GM19455 (cell line): ENCODE measurements around the gene OR4D2.
"Not testable (repeated sequence)": the region's sequence is repeated elsewhere in the genome, so short reads cannot be mapped to it uniquely, and the experiment has no call there.

Experiments
- ATAC-seq: cut with Tn5 transposase; IDR thresholded peaks from one replicate; pipeline ENCODE4 v1.9.1; 2021; ENCODE audit not compliant: unreplicated experiment

Gene OR4D2

GRCh38 chr17:58166682-58167081, at the start of gene OR4D2:
Gene OR4D2 (plus strand): TSS chr17:58166982. CDS start chr17:58169656, 2,674 bp downstream.
- no peak for ATAC-seq

GRCh38 chr17:58117382-58117781, 49.4 kb upstream of the OR4D2 start:
- no peak for ATAC-seq

- no peak for ATAC-seq
Measured at GRCh38 chr17:58119491-58119890, 47.3 kb upstream of the OR4D2 start.

- ATAC-seq: no peak
Measured at GRCh38 chr17:58120195-58120822, 46.5 kb upstream of the OR4D2 start.

GRCh38 chr17:58121925-58122324, 44.9 kb upstream of the OR4D2 start:
- no peak for ATAC-seq

GRCh38 chr17:58127846-58128245, 38.9 kb upstream of the OR4D2 start:
- ATAC-seq: no peak

- not testable (repeated sequence) for ATAC-seq
Measured at GRCh38 chr17:58132697-58133096, 34.1 kb upstream of the OR4D2 start.

GRCh38 chr17:58136669-58137279, 30.0 kb upstream of the OR4D2 start:
- ATAC-seq: no peak

- no peak for ATAC-seq
Measured at GRCh38 chr17:58141505-58141904, 25.3 kb upstream of the OR4D2 start.

GRCh38 chr17:58143335-58143734, 23.4 kb upstream of the OR4D2 start:
- ATAC-seq: not testable (repeated sequence)

- no peak for ATAC-seq
Measured at GRCh38 chr17:58144801-58145200, 22.0 kb upstream of the OR4D2 start.

- ATAC-seq: no peak
Measured at GRCh38 chr17:58147930-58148434, 18.8 kb upstream of the OR4D2 start, which contains the start of gene OR4D1. Gene OR4D1 (plus strand): TSS chr17:58148384. CDS start chr17:58155154, 6,770 bp downstream.

GRCh38 chr17:58148609-58149008, 18.2 kb upstream of the OR4D2 start:
- ATAC-seq: no peak

GRCh38 chr17:58150394-58150793, 16.4 kb upstream of the OR4D2 start:
- no peak for ATAC-seq

- ATAC-seq: no peak
Measured at GRCh38 chr17:58153046-58153445, 13.7 kb upstream of the OR4D2 start.

- no peak for ATAC-seq
Measured at GRCh38 chr17:58153671-58154070, 13.1 kb upstream of the OR4D2 start.

GRCh38 chr17:58156839-58157803, 9.7 kb upstream of the OR4D2 start:
- ATAC-seq: no peak

GRCh38 chr17:58158181-58158580, 8.6 kb upstream of the OR4D2 start:
- no peak for ATAC-seq

GRCh38 chr17:58161566-58161965, 5.2 kb upstream of the OR4D2 start:
- ATAC-seq: no peak

GRCh38 chr17:58165981-58166380, 801 bp upstream of the OR4D2 start:
- no peak for ATAC-seq

- no peak for ATAC-seq
Measured at GRCh38 chr17:58170622-58171021, 3.8 kb downstream of the OR4D2 start.
